Measurements from ENCODE around the gene HTRA2.

DNA sequence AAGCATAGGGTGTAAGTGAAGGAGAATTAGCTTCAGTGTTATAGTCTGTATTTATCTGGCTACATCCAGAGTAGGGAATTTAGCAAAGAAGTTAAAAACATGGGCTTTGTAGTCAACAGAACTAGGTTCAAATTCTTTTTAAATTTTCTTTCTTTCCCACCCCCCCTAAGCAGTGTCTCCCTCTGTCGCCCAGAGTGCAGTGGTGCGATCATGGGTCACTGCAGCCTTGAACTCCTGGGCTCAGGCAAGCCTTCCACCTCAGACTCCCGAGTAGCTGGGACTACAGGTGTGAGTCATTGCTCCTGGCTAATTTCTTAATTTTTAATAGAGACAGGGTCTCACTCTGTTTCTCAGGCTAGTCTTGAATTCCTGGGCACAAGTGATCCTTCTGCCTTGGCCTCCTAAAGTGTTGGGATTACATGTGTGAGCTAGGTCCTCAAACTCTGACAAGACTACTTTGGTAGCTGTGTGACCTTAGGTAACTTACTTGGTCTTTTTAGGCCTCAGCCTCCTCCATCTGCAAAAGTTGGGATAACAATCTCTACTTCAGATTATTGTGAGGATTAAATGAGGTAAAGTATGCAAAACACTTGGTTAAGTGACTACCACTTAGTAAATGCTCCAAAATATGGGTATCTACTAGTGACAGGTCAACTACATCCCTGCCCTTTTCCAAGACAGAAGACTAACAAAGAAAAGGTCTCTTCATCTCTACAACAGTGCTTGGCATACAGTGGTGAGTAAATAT is 42.6 kb downstream of the HTRA2 start:
- no peak for TF ChIP-seq SUZ12 (IDR thresholded peaks at IDR 0.05; ENCODE audit: extremely low read depth, insufficient read depth, insufficient read length)
- no peak for TF ChIP-seq ZNF274 (IDR thresholded peaks at IDR 0.05; ENCODE audit: low read depth, low read length)

Measured in NT2/D1 (cell line).